ENCODE measurements around the gene MGARP. TPM values are rescaled to one million over a fixed set of nuclear protein-coding genes. Genes with fewer than 3 reads are reported as not detected.
A peak's percentile ranks its signal among the peaks of the same experiment; 100 is the strongest.

Gene MGARP
- total and polyA plus RNA-seq, 9 of the 15 experiments (the other 6 are each of a cell fraction or from before 2014, with no cell fraction given) = 0.11 to 0.45 (median 0.23) TPM; not detected in 4

GRCh38 chr4:139300431-139301112 is 20.5 kb upstream of the MGARP start (continued):
- peak; percentile 79 for TF ChIP-seq ATF3 (IDR thresholded peaks at IDR 0.05)
- no peak for TF ChIP-seq ATF3 (CRISPR knock-in tag; conservative IDR thresholded peaks at IDR 0.05)
- 0 out of 4 replicates have a peak, but pooled peaks of 1 of the 2 experiments have one; percentile 19 for TF ChIP-seq ARNT (IDR thresholded peaks at IDR 0.05)

GRCh38 chr4:139299536-139299935 is 19.5 kb upstream of the MGARP start:
- 0% methylated on average over 1 of the region's 1 CpG for WGBS (ENCODE audit: insufficient coverage, low coverage, missing lambda C conversion rate)

More at GRCh38 chr4:139299536-139299935, 19.5 kb upstream of the MGARP start:
- H3K9ac ChIP-seq (ENCODE audit: insufficient read depth in 1 of 2, low read depth in 2 of 2, low read length in 2 of 2) = peak overlapping the region in 1 of 2 experiments; percentile 96; a peak in 3 of 4 replicates
- FAIRE-seq = no peak
- H3K36me3 ChIP-seq (ENCODE audit: control insufficient read depth, insufficient read depth, low read length) = peaks cover 19% of the 10 kb centered on the region; the same call in 2 of the 3 replicates
- POLR2A ChIA-PET = interaction anchor here (0.9 kb wide), 1 partner anchor 218 kb away, joined by 3 read pairs; no protein-coding TSS in a partner anchor
- H3K9me1 ChIP-seq (ENCODE audit: control insufficient read depth, insufficient read depth, low read length) = no peaks in the 10 kb centered on the region
- peak overlapping the region; percentile 51; the same call in 1 of the 2 replicates for H2AFZ ChIP-seq (ENCODE audit: low read depth, low read length)
- peak overlapping the region; percentile 97 for H3K4me2 ChIP-seq (ENCODE audit: insufficient read depth, low read length)
- DNase-seq (ENCODE audit: extremely low read depth in 1 of 4, low spot score in 3 of 4) = no peak
- peak overlapping the region; percentile 98; the same call in 2 of the 3 replicates for H3K27ac ChIP-seq (ENCODE audit: extremely low read depth, low read depth, low read length)
- H3K4me3 ChIP-seq = peak overlapping the region; percentile 99
- TF ChIP-seq HMBOX1 (IDR thresholded peaks at IDR 0.05) = peak; percentile 65; the same call in 1 of the 2 replicates
- TF ChIP-seq MEF2A (IDR thresholded peaks at IDR 0.05; ENCODE audit: control insufficient read depth, low read depth, low read length) = no peak
- TF ChIP-seq ZBTB12 (CRISPR knock-in tag; IDR thresholded peaks at IDR 0.05) = no peak
- peak; percentile 8; the same call in 1 of the 2 replicates for TF ChIP-seq ARID3A (IDR thresholded peaks at IDR 0.05; ENCODE audit: borderline replicate concordance, low read depth, low read length)
- H4K20me1 ChIP-seq (replicated peaks; ENCODE audit: control insufficient read depth, insufficient read depth, low read length) = peaks cover 9% of the 10 kb centered on the region; the same call in 1 of the 2 replicates
- in situ Hi-C loops (cut with MboI) (no loop called here), intact Hi-C loops (cut with micrococcal nuclease) (loop anchor here (5.0 kb wide), 3 partner anchors 217 to 282 kb away; partner anchors contain the start of gene NOCT)
- no TSS peak for BruUV-seq (replicated peaks)
- peaks cover 96% of the 10 kb centered on the region for H3K79me2 ChIP-seq (ENCODE audit: control insufficient read depth, insufficient read depth, low read length)
- CTCF ChIA-PET (ENCODE audit: low intra/inter-chr PET ratio) = no interaction called here
- peaks cover 12 to 14% of the 10 kb centered on the region in 2 experiments for H3K4me1 ChIP-seq (replicated peaks in 1 of 2; ENCODE audit: control insufficient read depth in 2 of 2, insufficient read depth in 2 of 2, low read length in 2 of 2)
- H3K9me3 ChIP-seq (replicated peaks; ENCODE audit: control insufficient read depth, insufficient read depth, low read depth, low read length) = 0 out of 2 replicates have a peak, but pooled peaks cover 2% of the 10 kb centered on the region
- no peaks in the 10 kb centered on the region for H3K27me3 ChIP-seq (ENCODE audit: control insufficient read depth in 2 of 2, insufficient read depth in 2 of 2, low read length in 2 of 2)
- no peak for ATAC-seq

All from K562 (cell line).